ENCODE results near the gene ARPP19. TPM values are rescaled to one million over a fixed set of nuclear protein-coding genes. Genes with fewer than 3 reads are reported as not detected.

The ARPP19 gene
- total and polyA plus RNA-seq, 10 of the 15 experiments (the other 5 are each of a cell fraction or from before 2014, with no cell fraction given): 77.2 to 167 (median 121) TPM

DNA sequence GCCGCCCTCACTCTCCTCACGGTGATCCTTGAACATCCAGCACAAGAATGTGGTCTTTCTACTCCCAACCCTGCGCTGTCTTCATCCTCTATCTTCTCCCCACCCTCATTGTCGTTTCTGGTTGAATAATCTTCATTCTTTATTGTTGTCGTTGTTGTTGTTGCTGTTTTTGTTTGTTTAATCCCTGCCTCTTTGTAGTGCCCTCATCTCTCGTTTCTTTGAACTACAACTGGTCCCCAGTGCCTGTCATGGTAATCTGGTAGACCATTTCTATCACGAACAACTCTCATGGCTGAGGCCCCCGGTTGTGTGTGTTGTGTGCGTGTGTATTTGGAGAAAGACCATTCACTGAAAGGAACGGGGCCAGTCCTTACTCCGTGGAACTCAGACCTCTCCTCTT is 38.9 kb downstream of the ARPP19 start:
- Histone ChIP-seq H2AFZ (ENCODE audit: control insufficient read depth, low read depth, low read length) (peak overlapping the region; percentile 94), H3K4me1 (ENCODE audit: control insufficient read depth, insufficient read depth, low read length) (peaks cover 3% of the 10 kb centered on the region), H3K79me2 (ENCODE audit: control insufficient read depth, insufficient read depth, low read length) (peaks cover 21% of the 10 kb centered on the region), H4K20me1 (ENCODE audit: control insufficient read depth, insufficient read depth) (no peaks in the 10 kb centered on the region; the same call in 1 of the 2 replicates), H3K36me3 (ENCODE audit: control insufficient read depth in 2 of 2, insufficient read depth in 2 of 2, low read length in 1 of 2) (no peaks in the 10 kb centered on the region), H3K27ac (ENCODE audit: control insufficient read depth, insufficient read depth) (no peak overlapping the region), H3K27me3 (replicated peaks in 1 of 2; ENCODE audit: control insufficient read depth in 2 of 2, insufficient read depth in 2 of 2, low read length in 1 of 2) (no peaks in the 10 kb centered on the region), H3K4me3 (peak overlapping the region; percentile 85; the same call in 1 of the 2 replicates), H3K9ac (ENCODE audit: control insufficient read depth, insufficient read depth, low read length) (no peak overlapping the region), H3K4me2 (ENCODE audit: control insufficient read depth, insufficient read depth) (peak overlapping the region; percentile 95), H3K9me3 (replicated peaks; ENCODE audit: control insufficient read depth, insufficient read depth, low read length) (no peaks in the 10 kb centered on the region)
- TF ChIP-seq YBX1 (IDR thresholded peaks at IDR 0.05): no peak
- TF ChIP-seq IRF4 (IDR thresholded peaks at IDR 0.05; ENCODE audit: low read depth, low read length): no peak
- TF ChIP-seq IKZF1 (conservative IDR thresholded peaks at IDR 0.05): no peak
- no peak for TF ChIP-seq STAT1 (conservative IDR thresholded peaks at IDR 0.05)
- no peak for TF ChIP-seq PAX8 (IDR thresholded peaks at IDR 0.05)
- CTCF ChIA-PET: interaction anchor here (0.6 to 4.4 kb wide), 3 partner anchors 35 to 199 kb away, joined by 3 to 20 read pairs (median 7); no protein-coding TSS in a partner anchor
- DNase-seq (ENCODE audit: low read depth, low spot score): no peak
- SMC1A ChIA-PET (ENCODE audit: uncharacterized antibody, unreplicated experiment): no interaction called here
- POLR2A ChIA-PET: no interaction called here
- no TSS peak for BruUV-seq (replicated peaks)
- 51% methylated on average over 11 of the region's 11 CpGs for WGBS (ENCODE audit: insufficient coverage, insufficient replicate concordance, low lambda C conversion rate, missing lambda C conversion rate)
- RAD21 ChIA-PET (ENCODE audit: unreplicated experiment): no interaction called here
- intact Hi-C loops (cut with micrococcal nuclease; ENCODE audit: unreplicated experiment) (loop anchor here (5.0 kb wide), 2 partner anchors 153 to 198 kb away; no protein-coding TSS in a partner anchor), in situ Hi-C loops (cut with MboI) (no loop called here)
- FAIRE-seq: peak; percentile 54
- no peak for ATAC-seq

DNA sequence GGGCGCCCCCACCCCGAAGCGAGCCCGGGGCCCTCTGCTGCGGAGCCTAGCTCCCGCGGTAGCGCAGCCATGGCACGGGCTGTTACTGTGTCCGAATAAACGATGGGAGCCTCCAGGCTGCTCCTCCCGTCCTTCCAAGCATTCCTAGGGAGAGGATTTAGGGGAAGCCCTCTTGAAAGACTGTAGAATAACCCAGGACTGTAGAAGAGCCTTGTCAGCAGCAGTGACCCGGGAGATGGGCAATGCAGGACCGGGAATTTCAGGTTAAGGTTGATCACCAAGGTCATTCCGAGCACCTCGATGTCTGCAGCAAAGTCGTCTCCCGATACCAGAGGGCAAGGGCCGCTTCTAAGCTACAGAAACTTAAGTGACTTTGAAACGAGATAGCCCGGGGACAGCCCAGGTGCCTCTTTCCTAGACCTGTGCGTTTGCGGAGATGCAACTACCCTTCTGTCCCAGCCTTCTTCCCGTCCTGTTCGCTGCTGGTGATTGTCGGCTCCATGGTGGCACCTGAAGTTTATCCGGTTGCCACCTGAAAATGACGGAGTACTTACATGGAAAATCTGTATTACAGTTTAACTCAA is 39.4 kb downstream of the ARPP19 start:
- no TSS peak for BruUV-seq (replicated peaks)
- no peak for FAIRE-seq
- no peak for TF ChIP-seq SMAD1 (IDR thresholded peaks at IDR 0.05; ENCODE audit: low read depth, partially characterized antibody)
- no peak for TF ChIP-seq CBX3 (IDR thresholded peaks at IDR 0.05; ENCODE audit: borderline replicate concordance, low read depth)
- TF ChIP-seq IRF4 (IDR thresholded peaks at IDR 0.05; ENCODE audit: low read depth, low read length): no peak
- peak; percentile 16; the same call in 1 of the 2 replicates for TF ChIP-seq LARP7 (IDR thresholded peaks at IDR 0.05)
- TF ChIP-seq NR2C1 (IDR thresholded peaks at IDR 0.05): no peak
- TF ChIP-seq KLF5 (IDR thresholded peaks at IDR 0.05; ENCODE audit: partially characterized antibody): peak; percentile 16
- TF ChIP-seq CREM (IDR thresholded peaks at IDR 0.05; ENCODE audit: low read depth): no peak
- TF ChIP-seq IKZF1 (conservative IDR thresholded peaks at IDR 0.05): peak; percentile 9; the same call in 1 of the 2 replicates
- TF ChIP-seq, protein P1, sequence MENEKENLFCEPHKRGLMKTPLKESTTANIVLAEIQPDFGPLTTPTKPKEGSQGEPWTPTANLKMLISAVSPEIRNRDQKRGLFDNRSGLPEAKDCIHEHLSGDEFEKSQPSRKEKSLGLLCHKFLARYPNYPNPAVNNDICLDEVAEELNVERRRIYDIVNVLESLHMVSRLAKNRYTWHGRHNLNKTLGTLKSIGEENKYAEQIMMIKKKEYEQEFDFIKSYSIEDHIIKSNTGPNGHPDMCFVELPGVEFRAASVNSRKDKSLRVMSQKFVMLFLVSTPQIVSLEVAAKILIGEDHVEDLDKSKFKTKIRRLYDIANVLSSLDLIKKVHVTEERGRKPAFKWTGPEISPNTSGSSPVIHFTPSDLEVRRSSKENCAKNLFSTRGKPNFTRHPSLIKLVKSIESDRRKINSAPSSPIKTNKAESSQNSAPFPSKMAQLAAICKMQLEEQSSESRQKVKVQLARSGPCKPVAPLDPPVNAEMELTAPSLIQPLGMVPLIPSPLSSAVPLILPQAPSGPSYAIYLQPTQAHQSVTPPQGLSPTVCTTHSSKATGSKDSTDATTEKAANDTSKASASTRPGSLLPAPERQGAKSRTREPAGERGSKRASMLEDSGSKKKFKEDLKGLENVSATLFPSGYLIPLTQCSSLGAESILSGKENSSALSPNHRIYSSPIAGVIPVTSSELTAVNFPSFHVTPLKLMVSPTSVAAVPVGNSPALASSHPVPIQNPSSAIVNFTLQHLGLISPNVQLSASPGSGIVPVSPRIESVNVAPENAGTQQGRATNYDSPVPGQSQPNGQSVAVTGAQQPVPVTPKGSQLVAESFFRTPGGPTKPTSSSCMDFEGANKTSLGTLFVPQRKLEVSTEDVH (IDR thresholded peaks at IDR 0.05; ENCODE audit: low read depth, partially characterized antibody): no peak
- TF ChIP-seq EGR1 (IDR thresholded peaks at IDR 0.05; ENCODE audit: borderline replicate concordance in 1 of 2, low read depth in 2 of 2, low read length in 2 of 2): no peak
- TF ChIP-seq SMC3 (IDR thresholded peaks at IDR 0.05; ENCODE audit: borderline replicate concordance, low read length): 0 out of 2 replicates have a peak, but pooled peaks have one; percentile 2
- TF ChIP-seq ZNF274 (IDR thresholded peaks at IDR 0.05; ENCODE audit: insufficient read depth, insufficient read length): no peak

More for the DNA sequence above, 39.4 kb downstream of the ARPP19 start:
- RAD21 ChIA-PET (ENCODE audit: unreplicated experiment): interaction anchor here (1.2 to 5.8 kb wide), 5 partner anchors 25 to 206 kb away, joined by 4 to 42 read pairs (median 6); no protein-coding TSS in a partner anchor
- under 1% methylated on average over 28 of the region's 28 CpGs for WGBS (ENCODE audit: insufficient coverage, insufficient replicate concordance, low lambda C conversion rate, missing lambda C conversion rate)
- Histone ChIP-seq H3K79me2 (ENCODE audit: control insufficient read depth, insufficient read depth, low read length) (peaks cover 23% of the 10 kb centered on the region), H3K9me3 (replicated peaks; ENCODE audit: control insufficient read depth, insufficient read depth, low read length) (no peaks in the 10 kb centered on the region), H3K27me3 (replicated peaks in 1 of 2; ENCODE audit: control insufficient read depth in 2 of 2, insufficient read depth in 2 of 2, low read length in 1 of 2) (no peaks in the 10 kb centered on the region), H3K4me2 (ENCODE audit: control insufficient read depth, insufficient read depth) (peak overlapping the region; percentile 95), H3K9ac (ENCODE audit: control insufficient read depth, insufficient read depth, low read length) (peak overlapping the region; percentile 68), H3K27ac (ENCODE audit: control insufficient read depth, insufficient read depth) (peak overlapping the region; percentile 39; the same call in 1 of the 2 replicates), H3K4me3 (peak overlapping the region; percentile 85), H3K36me3 (ENCODE audit: control insufficient read depth in 2 of 2, insufficient read depth in 2 of 2, low read length in 1 of 2) (no peaks in the 10 kb centered on the region), H4K20me1 (ENCODE audit: control insufficient read depth, insufficient read depth) (no peaks in the 10 kb centered on the region; the same call in 1 of the 2 replicates), H3K4me1 (ENCODE audit: control insufficient read depth, insufficient read depth, low read length) (peaks cover 3% of the 10 kb centered on the region), H2AFZ (ENCODE audit: control insufficient read depth, low read depth, low read length) (peak overlapping the region; percentile 94)
- DNase-seq (ENCODE audit: low read depth, low spot score) (no peak), ATAC-seq (peak; percentile 7)
- POLR2A ChIA-PET: interaction anchor here (0.5 kb wide), 1 partner anchor 26 kb away, joined by 4 read pairs; no protein-coding TSS in a partner anchor
- SMC1A ChIA-PET (ENCODE audit: uncharacterized antibody, unreplicated experiment): interaction anchor here (2.5 kb wide), 1 partner anchor 63 kb away, joined by 12 read pairs; no protein-coding TSS in a partner anchor
- intact Hi-C loops (cut with micrococcal nuclease; ENCODE audit: unreplicated experiment) (loop anchor here (5.0 kb wide), 2 partner anchors 152 to 197 kb away; no protein-coding TSS in a partner anchor), in situ Hi-C loops (cut with MboI) (no loop called here)
- CTCF ChIA-PET: interaction anchor here (0.6 to 4.4 kb wide), 4 partner anchors 36 to 198 kb away, joined by 3 to 20 read pairs (median 6); no protein-coding TSS in a partner anchor

All from GM12878 (cell line).